Measurements from ENCODE around the gene TIMP3.

- TF ChIP-seq, protein P1, sequence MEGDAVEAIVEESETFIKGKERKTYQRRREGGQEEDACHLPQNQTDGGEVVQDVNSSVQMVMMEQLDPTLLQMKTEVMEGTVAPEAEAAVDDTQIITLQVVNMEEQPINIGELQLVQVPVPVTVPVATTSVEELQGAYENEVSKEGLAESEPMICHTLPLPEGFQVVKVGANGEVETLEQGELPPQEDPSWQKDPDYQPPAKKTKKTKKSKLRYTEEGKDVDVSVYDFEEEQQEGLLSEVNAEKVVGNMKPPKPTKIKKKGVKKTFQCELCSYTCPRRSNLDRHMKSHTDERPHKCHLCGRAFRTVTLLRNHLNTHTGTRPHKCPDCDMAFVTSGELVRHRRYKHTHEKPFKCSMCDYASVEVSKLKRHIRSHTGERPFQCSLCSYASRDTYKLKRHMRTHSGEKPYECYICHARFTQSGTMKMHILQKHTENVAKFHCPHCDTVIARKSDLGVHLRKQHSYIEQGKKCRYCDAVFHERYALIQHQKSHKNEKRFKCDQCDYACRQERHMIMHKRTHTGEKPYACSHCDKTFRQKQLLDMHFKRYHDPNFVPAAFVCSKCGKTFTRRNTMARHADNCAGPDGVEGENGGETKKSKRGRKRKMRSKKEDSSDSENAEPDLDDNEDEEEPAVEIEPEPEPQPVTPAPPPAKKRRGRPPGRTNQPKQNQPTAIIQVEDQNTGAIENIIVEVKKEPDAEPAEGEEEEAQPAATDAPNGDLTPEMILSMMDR (IDR thresholded peaks at IDR 0.05) = no peak
- TF ChIP-seq EP300 (IDR thresholded peaks at IDR 0.05) = no peak
- no peak for TF ChIP-seq POLR2A (IDR thresholded peaks at IDR 0.05)
These were observed 81.4 kb downstream of the TIMP3 start for GRCh38 chr22:32882774-32883530.

Measured in tibial nerve (tissue), 4 donors.